Muscle layer of colon (tissue), 2 donors: ENCODE results near the gene GAPVD1.
A peak's percentile ranks its signal among the peaks of the same experiment; 100 is the strongest.
"Not testable (repeated sequence)": the region's sequence is repeated elsewhere in the genome, so short reads cannot be mapped to it uniquely, and the experiment has no call there.

ENCODE experiments used
- H3K27ac ChIP-seq: one replicate; pipeline ENCODE4 v1.7.0; 2013; ENCODE audit warnings: low read depth, mild to moderate bottlenecking, low read length, moderate library complexity
- H3K27me3 ChIP-seq, 2 donors: one replicate each; pipeline ENCODE4 v1.7.0; 2013; ENCODE audit warnings: low read length in 2 of 2, mild to moderate bottlenecking in 2 of 2; ENCODE audit not compliant: insufficient read depth in 2 of 2, control insufficient read depth in 1 of 2
- H3K36me3 ChIP-seq: one replicate; pipeline ENCODE4 v1.7.0; 2013; ENCODE audit warnings: mild to moderate bottlenecking, low read length; ENCODE audit not compliant: insufficient read depth
- H3K4me1 ChIP-seq: one replicate; pipeline ENCODE4 v1.7.0; 2013; ENCODE audit warnings: mild to moderate bottlenecking, low read length; ENCODE audit not compliant: insufficient read depth
- H3K4me3 ChIP-seq, 2 donors: one replicate each; pipeline ENCODE4 v1.7.0; 2013; ENCODE audit warnings: low read length in 2 of 2, low read depth in 1 of 2, mild to moderate bottlenecking in 1 of 2, moderate library complexity in 1 of 2
- H3K9ac ChIP-seq: one replicate; pipeline ENCODE4 v1.7.0; 2013; ENCODE audit warnings: low read length
- H3K9me3 ChIP-seq: one replicate; pipeline ENCODE4 v1.7.0; 2013; ENCODE audit warnings: mild to moderate bottlenecking, low read length
- donor health status: abdominal sarcoma.
- donor health status: Adenocarcinoma of cecum.

The GAPVD1 gene

GRCh38 chr9:125400232-125400631 lies 138.6 kb downstream of the GAPVD1 start:
- not testable (repeated sequence) for H3K27ac ChIP-seq, H3K27me3 ChIP-seq, H3K36me3 ChIP-seq, H3K4me3 ChIP-seq, H3K4me1 ChIP-seq, H3K9me3 ChIP-seq, H3K9ac ChIP-seq

DNA sequence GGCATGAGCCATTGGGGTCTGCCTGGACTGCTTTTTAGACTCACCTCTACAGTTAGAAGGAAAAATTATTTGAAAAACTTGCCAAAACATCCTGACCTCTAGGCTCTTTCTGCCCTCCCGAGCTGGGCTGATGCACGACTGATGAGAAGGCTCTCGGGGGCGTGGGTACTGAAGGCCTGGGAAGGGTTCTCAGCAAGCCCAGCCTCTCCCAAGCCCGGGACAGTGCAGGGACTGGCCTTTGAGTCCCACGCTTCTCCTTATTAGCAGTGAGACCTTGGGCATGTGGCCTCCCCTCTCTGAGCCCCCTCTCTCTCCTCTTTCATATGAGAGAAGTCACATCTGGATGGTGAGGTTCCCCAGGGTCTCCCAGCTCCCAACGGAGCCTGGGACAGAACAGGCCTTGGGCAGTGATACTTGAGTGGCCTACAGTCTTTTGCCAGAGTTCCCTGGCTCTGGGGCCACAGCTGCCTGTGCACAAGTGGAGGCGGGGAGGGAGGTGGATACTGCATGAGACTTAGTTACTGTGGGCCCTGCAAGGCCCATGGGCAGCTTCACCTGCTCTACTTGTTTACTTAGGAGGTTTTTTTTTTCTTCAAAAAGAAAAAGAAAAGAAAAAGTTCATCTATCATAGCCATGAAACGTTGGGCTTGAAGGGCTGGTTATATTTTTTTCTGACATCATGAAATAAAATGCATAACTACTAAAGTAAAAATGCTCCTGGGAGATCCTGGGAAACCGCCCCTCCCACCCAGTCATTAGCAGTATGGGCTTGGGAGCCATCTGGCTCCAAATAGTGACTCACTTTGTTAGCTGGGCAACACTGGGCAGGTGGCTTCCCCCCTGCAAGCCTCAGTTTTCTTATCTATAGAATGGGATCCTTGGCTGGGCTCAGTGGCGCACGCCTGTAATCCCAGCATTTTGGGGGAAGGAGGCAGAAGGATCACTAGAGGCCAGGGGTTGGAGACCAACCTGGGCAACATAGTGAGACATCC lies 139.4 kb downstream of the GAPVD1 start:
- H3K4me1 ChIP-seq, result no peaks in the 10 kb centered on the region
- no peak overlapping the region for H3K27ac ChIP-seq
- H3K36me3 ChIP-seq, result no peaks in the 10 kb centered on the region
- H3K9me3 ChIP-seq, result no peaks in the 10 kb centered on the region
- H3K9ac ChIP-seq, result no peak overlapping the region
- no peaks in the 10 kb centered on the region for H3K27me3 ChIP-seq
- no peak overlapping the region for H3K4me3 ChIP-seq

- Histone ChIP-seq H3K9me3 (no peaks in the 10 kb centered on the region), H3K27ac (no peak overlapping the region), H3K27me3 (no peaks in the 10 kb centered on the region), H3K9ac (no peak overlapping the region), H3K36me3 (no peaks in the 10 kb centered on the region), H3K4me3 (no peak overlapping the region), H3K4me1 (no peaks in the 10 kb centered on the region)
Observed at GRCh38 chr9:125404733-125405132, 143.1 kb downstream of the GAPVD1 start.

GRCh38 chr9:125405938-125406809 lies 144.5 kb downstream of the GAPVD1 start:
- no peak overlapping the region for H3K9ac ChIP-seq
- no peak overlapping the region for H3K4me3 ChIP-seq
- no peaks in the 10 kb centered on the region for H3K27me3 ChIP-seq

DNA sequence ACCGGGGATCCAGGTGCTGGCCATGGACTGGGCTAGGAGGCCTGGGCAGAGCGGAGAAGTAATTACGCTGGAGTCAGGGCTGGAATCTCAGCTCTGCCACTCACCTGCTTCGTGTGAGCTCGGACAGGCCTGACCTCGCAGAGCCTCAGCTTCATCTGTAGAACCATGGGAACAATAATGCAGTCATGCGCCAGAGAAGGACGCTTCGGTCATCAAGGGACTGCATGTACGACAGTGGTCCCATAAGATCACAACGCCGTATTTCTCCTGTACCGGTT lies 145.1 kb downstream of the GAPVD1 start:
- H3K4me1 ChIP-seq, result no peaks in the 10 kb centered on the region
- no peak overlapping the region for H3K9ac ChIP-seq
- H3K27ac ChIP-seq, result no peak overlapping the region
- no peaks in the 10 kb centered on the region for H3K9me3 ChIP-seq
- no peaks in the 10 kb centered on the region for H3K36me3 ChIP-seq
- H3K27me3 ChIP-seq, result no peaks in the 10 kb centered on the region
- no peak overlapping the region for H3K4me3 ChIP-seq

More at GRCh38 chr9:125405938-125406809, 144.5 kb downstream of the GAPVD1 start:
- H3K27ac ChIP-seq, result no peak overlapping the region
- no peaks in the 10 kb centered on the region for H3K9me3 ChIP-seq
- H3K4me1 ChIP-seq, result no peaks in the 10 kb centered on the region
- no peaks in the 10 kb centered on the region for H3K36me3 ChIP-seq

DNA sequence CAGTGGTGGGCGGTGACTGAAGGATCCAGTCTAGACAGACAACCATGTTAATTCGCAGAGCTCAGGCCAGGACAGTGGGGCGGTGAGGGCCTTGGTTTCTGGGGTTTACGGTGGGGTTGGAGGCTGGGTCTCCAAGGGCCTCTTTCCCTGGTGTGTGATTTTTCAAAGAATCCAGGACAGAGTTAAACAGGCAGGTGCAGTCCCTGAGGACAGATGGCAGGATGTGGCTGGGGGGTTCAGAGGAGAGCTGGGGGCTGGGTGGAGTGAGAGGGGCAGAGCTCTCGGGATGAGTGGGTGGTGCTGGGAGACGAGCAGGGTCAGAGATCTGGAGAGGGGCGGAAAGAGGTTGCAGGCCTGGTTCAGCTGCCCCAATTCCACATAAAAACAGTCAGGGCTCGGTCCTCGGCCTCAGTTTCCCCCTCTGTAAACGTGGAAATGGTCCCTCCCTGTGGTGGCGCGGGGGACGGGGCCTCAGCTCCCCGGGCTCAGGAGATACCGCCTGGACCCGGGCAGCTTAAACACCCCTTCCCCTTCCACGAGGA lies 145.9 kb downstream of the GAPVD1 start:
- Histone ChIP-seq H3K27me3 (no peaks in the 10 kb centered on the region), H3K4me1 (no peaks in the 10 kb centered on the region), H3K4me3 (peak overlapping the region; percentile 50 to 80), H3K27ac (peak overlapping the region; percentile 42), H3K36me3 (no peaks in the 10 kb centered on the region), H3K9ac (no peak overlapping the region), H3K9me3 (no peaks in the 10 kb centered on the region)

- Histone ChIP-seq H3K9me3 (no peaks in the 10 kb centered on the region), H3K9ac (no peak overlapping the region), H3K27ac (peak overlapping the region; percentile 42), H3K36me3 (no peaks in the 10 kb centered on the region), H3K4me1 (no peaks in the 10 kb centered on the region), H3K4me3 (peak overlapping the region; percentile 50 to 80), H3K27me3 (no peaks in the 10 kb centered on the region)
Observed at GRCh38 chr9:125407974-125408900, 146.6 kb downstream of the GAPVD1 start.

DNA sequence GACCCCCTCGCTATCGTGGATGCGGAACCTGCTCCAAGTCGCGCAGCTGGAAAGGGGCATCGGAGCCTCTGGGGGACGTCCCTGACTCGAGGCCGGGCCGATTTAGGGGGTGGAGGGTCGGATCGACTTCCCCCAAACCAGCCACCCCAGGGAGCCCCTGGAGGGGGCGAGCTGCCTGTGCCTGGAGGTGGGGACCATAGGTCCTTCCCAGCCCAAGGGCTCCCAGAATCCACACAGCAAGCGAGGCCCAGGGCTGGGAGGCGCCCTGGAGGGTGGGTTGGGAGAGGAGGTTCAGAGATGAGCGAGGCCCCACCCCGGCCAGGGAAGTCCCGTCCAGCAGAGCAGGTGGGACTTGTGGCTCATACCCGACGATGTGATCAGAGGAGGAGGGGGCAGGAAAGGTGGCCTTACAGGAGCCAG lies 147.6 kb downstream of the GAPVD1 start:
- Histone ChIP-seq H3K9me3 (no peaks in the 10 kb centered on the region), H3K4me3 (no peak overlapping the region), H3K9ac (no peak overlapping the region), H3K27me3 (no peaks in the 10 kb centered on the region), H3K4me1 (no peaks in the 10 kb centered on the region), H3K27ac (no peak overlapping the region), H3K36me3 (no peaks in the 10 kb centered on the region)

DNA sequence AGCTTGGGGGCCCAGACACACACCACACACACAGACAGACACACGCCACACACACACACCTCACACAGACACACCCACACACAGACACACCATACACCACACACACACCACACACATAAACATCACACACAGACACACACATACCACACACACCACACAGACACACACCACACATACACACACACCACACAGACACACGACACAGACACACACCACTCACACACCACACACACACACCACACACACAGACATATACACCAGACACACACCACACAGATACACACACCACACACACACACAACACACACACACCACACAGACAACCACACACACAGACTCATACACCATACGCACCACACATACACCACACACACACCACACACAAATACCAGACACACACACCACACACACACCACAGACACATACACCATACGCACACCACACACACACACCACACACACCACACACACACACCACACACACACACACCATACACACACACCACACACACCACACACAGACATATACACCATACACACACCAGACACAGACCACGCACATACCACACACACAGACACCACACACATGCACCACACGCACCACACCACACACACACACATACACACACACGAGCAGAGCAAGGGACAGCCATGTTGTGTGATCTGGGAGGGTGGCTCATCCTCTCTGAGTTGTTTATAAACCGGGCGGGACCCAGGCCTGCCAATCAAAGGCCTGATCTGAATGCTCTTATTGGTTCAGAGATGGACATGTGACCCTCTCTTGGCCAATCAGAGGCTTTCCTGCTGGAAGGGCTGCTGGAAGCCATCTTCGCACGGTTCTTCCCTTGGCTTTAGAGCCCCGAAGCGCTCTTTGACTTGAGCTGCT lies 148.3 kb downstream of the GAPVD1 start:
- H3K4me1 ChIP-seq, result no peaks in the 10 kb centered on the region
- H3K27ac ChIP-seq, result no peak overlapping the region
- no peak overlapping the region for H3K4me3 ChIP-seq
- no peaks in the 10 kb centered on the region for H3K9me3 ChIP-seq
- H3K27me3 ChIP-seq, result no peaks in the 10 kb centered on the region
- H3K9ac ChIP-seq, result no peak overlapping the region
- no peaks in the 10 kb centered on the region for H3K36me3 ChIP-seq

DNA sequence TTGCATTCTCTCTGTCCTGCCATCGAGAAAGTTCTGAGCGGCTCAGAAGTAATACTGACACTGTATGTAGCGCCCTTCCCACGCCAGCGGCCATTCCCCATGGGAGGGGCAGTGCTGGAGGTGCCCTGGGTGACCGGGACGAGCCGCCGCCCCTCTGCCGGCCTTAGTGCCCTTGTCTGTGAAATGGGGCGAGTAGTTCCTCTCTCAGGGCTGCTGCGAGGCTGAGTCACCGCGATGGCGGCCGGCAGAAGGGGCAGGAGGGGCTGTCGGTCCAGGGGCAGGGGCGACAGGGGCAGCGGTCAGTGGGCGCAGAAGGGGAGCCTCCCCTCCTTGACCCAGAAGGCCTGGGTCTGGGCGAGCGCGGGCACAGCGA lies 148.9 kb downstream of the GAPVD1 start:
- H3K9ac ChIP-seq, result no peak overlapping the region
- no peak overlapping the region for H3K4me3 ChIP-seq
- no peaks in the 10 kb centered on the region for H3K36me3 ChIP-seq
- no peaks in the 10 kb centered on the region for H3K27me3 ChIP-seq
- no peaks in the 10 kb centered on the region for H3K9me3 ChIP-seq
- H3K27ac ChIP-seq, result no peak overlapping the region
- H3K4me1 ChIP-seq, result no peaks in the 10 kb centered on the region
